ENCODE results near the gene FXYD7.
"Not testable (repeated sequence)": the region's sequence is repeated elsewhere in the genome, so short reads cannot be mapped to it uniquely, and the experiment has no call there.

The FXYD7 gene

DNA sequence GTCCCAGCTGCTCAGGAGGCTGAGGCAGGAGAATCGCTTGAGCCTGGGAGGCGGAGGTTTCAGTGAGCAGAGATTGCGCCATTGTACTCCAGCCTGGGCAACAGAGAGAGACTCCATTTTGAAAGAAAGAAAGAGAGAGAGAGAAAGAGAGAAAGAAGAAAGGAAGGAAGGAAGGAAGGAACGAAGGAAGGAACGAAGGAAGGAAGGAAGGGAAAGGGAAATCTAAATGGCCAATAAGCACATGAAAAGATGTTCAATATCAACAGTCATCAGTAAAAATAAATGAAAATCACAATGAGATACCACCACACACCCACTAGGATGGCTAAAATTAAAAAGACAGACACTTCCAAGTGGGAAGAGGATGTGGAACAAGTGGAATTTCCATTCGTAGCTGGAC is 31.2 kb downstream of the FXYD7 start:
- intact Hi-C loops (cut with DNase I), result no loop called here
- DNase-seq, result no peak

DNA sequence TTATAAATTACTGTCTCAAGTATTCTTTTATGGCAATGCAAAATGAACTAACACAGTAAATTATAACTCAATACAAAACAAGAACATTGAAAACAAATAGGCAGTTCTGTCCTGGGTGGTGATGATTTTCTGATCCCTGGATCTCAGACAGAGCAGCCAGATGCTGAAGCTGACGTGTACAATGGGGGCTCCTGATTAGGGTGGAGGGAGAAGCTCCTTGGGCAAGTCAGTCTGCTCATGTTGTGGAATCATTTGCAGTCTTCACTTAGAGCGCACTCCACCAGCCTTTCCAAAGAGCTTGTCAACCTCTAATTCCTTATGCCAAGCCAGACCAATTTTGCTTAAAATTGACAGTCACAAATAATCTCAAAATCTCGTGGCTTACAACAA is 33.1 kb downstream of the FXYD7 start:
- intact Hi-C loops (cut with DNase I), result no loop called here
- DNase-seq, result no peak

DNA sequence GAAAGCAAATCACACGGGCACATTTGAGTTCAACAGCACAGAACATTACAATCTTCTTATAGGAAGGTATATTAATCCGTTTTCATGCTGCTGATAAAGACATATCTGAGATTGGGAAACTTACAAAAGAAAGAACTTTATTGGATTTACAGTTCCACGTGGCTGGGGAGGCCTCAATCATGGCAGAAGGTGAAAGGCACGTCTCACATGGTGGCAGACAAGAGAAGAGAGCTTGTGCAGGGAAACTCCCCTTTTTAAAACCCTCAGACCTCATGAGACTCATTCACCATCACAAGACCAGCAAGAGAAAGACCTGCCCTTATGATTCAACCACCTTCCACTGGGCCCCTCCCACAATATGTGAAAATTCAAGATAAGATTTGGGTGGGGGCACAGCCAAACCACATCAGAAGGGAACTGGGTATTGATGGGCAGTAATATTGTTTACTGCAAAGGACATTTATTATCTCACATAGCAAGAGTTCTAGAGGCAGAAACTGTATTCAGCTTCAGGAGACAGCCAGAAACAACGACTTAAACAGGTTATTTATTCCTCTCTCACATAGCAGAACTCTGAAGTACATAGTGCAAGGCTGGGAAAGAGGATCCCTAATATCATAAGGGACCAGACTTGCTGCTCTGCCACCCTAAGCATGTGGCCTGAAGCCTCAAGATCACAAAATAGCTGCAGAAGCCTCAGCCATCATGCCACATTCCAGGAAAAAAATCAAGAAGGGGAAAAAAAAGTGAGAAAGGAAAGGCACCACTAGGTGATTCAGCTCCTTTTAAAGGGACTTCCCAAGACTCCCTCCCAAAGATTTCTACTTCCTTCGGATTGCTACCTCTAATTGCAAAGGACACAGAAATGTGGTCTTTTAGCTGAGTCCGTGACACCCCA is 34.6 kb downstream of the FXYD7 start:
- DNase-seq, result no peak
- intact Hi-C loops (cut with DNase I), result no loop called here

DNA sequence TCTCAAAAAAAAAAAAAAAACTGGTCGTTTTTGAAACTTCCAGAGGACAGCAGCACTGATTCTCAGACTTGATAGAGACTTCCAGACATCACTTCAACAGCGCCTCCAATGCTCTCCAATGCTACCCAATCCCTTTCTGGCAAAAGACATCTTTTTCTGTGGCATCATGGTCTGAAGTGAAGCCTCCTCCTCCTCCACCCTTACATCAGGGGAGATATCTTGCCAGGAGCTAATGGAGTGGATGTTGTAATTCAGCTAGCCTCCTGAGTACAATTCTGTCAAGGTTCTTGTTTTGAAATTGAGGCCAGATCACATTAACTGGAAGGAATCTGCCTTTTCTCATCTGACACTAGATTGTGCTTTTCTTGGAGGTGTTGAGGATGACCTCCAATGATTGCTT is 35.6 kb downstream of the FXYD7 start:
- intact Hi-C loops (cut with DNase I), result no loop called here
- DNase-seq, result no peak

DNA sequence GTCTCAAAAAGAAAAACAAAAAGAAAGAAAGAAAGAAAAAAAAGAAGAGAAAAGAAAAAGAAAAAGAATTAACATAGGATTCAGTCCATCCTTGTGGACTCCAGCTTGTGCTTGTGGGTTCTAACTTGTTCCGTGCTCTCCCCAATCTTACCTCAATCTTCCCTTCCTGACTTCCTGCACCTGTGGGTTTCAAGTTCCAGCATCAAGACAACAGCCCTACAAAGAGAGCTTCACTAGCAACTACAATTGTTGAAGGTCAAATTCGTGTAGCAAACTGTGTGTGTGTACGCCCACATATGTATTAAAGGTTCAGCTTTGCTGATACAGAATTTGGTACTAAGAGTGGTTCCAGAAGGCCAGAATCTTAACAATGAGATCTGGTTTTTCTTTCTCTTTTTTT is 36.8 kb downstream of the FXYD7 start:
- intact Hi-C loops (cut with DNase I), result no loop called here
- DNase-seq, result no peak

DNA sequence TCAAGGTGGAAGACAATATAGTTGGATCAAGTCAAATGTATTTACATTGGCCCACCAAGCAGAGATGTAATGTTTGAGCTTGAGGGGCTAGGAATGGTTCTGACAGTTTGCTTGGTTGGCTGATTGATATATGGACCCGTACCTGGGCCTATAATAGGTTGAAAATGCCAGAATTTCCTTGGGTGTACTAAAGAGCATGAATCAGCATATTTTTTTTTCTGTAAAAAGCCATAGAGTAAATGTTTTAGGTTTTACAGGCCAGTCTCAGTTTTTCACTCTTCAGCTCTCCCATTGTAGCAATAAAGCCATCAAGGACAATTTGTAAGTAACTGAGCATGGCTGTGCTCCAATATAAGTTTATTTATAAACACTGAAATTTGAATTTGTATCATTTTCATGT is 38.3 kb downstream of the FXYD7 start:
- intact Hi-C loops (cut with DNase I), result no loop called here
- no peak for DNase-seq

DNA sequence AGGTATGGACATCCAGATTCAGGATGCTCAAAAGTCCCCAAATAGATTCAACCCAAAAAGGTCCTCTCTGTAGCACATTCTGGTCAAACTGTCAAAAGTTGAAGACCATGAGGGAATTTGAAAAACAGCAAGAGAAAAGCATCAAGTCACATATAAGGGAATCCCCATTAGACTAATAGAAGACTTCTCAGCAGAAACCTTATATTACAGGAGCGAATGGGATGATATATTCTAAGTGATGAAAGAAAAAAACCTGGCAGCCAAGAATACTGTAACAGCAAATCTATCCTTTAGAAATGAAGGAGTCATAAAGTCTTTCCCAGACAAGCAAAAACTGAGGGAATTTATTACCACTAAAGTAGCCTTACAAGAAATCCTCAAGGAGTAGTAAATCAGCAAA is 41.2 kb downstream of the FXYD7 start:
- intact Hi-C loops (cut with DNase I), result no loop called here
- DNase-seq, result no peak

DNA sequence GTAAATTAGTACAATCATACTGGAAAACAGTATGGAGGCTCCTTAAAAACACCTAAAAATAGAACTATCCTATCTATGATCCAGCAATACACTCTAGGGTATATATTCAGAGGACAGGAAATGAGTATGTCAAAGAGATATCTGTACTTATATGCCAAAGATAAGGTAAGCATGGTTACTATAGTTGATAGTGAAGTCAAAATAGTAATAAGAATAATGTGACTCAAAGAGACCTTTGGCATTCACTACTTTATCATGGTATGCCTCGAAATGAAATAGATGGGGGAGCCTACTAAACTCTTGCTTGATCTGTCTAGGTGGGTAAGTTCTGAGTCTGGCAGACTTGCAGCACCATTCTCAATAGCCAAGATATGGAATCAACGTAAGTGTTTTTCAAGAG is 41.8 kb downstream of the FXYD7 start:
- no peak for DNase-seq
- intact Hi-C loops (cut with DNase I), result no loop called here

DNA sequence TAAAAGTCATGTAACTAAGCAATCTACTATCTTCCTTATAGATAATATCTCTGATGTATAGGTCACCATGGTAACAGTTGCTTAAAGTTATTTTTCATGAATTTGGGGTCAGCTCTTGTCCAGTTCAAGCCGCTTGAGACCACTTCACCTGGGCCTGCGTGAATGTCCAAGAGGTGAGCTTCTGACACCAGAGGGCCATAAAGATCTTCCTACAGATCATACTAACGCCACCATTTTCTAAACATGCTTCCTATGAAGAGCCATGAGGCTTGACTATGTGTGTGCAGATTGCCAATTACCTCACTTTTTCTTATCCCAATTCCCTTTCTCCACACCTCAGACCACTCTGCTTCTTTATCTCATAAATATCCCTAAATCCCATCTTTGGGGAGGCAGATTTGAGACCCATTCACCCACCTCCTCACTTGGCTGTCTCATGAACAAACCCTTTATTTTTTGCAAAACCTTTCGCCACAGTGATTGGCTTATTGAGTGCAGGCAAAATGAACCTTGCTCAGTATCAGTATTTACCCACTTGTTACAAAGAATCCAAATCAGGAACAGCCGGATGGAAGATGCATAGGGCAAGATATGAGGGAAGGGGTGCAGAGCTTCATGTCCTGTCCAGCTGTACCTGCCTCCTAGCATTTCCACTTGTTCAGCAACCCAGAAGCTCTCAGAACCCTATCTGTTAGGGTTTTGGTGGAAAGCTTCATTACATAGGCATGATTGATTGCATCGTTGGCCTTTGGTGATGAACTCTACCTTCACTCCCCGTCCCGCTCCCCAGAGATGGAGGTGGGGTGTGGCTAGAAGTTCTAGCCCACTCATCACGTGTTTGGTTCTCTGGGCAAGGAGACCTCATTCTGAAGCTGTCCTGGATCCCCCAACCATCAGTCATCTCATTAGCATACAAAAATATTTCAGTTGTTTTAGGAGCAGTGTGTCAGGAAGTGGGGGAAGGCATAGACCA is 51.2 kb downstream of the FXYD7 start:
- intact Hi-C loops (cut with DNase I), result no loop called here
- DNase-seq, result no peak

DNA sequence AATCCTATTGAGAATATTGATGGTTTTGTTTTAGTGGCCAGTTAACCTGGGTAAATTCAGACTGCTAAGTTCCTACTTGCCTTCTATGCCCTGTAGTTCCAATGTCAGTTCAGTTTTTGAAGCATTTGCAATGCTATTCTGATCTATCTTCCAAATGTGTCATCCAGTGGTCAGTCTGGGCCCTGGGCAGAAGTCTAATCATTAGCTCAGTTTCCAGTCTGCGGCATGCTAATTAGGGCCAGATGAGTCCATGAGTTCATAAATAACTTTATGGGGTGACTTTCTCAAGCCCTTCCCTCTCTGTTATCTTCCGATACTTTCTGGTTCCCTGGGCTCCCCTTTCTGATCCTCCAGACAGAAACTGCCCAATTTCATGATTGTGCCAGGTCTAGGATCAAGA is 52.8 kb downstream of the FXYD7 start:
- intact Hi-C loops (cut with DNase I), result no loop called here
- no peak for DNase-seq

DNA sequence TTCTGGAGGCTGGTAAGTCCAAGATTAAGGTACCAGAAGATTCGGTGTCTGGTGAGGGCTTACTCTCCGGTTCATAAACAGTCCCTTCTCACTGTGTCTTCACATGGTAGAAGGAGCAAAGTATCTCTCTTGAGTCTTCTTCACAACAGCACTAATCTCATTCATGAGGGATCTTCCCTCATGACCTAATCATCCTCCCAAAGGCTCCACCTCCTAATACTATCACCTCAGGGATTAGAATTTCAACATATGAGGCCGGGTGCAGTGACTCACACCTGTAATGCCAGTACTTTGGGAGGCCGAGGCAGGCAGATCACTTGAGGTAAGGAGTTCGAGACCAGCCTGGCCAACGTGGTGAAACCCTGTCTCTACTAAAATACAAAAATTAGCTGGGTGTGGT is 53.8 kb downstream of the FXYD7 start:
- not testable (repeated sequence) for DNase-seq

DNA sequence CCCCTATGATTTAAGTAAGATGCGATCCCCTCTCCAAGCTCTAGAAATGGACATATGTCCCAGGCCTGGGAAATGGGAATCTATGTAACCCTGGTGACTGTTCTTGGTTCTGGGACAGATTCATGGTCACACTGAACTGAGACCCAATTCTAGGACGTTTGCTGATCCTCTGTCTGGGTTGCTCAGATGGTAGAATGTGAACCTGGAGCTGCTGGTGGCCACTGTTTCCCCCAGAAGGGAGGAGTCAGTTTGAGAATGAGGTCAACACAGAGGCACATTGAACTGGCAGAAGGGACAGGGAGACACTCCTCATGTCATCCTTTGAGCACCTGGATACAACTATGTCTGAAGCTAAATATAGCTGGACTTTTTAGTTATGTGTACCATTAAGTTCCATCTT is 56.4 kb downstream of the FXYD7 start:
- no peak for DNase-seq
- intact Hi-C loops (cut with DNase I), result no loop called here

More for the DNA sequence above, 53.8 kb downstream of the FXYD7 start:
- intact Hi-C loops (cut with DNase I), result not testable (repeated sequence)

DNA sequence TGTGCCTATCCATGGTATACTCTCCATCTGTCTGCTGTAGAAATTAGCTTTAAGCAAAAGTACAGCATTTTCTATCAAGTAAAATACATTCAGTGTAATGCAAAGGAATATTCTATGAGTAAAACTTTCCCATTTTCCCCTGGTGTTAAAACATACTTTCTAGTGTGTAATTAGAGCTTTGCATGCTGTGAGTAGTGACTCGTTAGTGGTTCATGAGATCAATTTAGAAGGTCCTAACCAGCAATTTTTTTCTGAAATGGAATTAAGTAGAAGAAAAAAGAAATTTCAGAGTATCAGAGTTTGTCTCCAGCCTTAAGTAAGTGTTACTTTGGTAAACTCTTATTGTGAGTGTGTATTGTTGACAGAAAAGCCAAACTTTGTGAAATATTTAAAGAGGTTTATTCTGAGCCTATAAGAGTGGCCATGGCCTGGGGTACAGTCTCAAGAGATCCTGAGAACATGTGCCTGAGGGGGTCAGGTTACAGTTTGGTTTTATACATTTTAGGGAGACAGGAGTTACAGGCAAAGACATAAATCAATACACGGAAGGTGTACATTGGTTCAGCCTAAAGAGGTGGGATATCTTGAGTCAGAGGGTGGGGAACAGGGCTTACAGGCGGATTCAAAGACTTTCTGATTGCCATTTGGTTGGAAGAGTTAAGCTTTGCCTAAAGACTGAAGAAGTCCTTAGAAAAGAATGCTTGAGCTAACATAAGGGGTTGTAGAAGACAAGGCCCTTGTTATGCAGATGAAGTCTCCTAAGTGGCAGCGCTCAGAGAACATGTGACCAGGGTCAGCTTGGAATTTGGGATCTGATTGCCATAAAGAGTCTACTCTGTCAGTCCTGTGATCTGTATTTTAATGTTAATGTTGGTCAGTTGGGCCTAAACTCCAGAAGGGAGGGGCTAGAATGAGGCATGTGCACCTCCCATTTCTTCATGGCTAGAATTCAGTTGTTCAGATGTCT is 60.0 kb downstream of the FXYD7 start:
- intact Hi-C loops (cut with DNase I), result no loop called here
- no peak for DNase-seq
